ENCODE measurements around the gene TFPI2. TPM values are rescaled to one million over a fixed set of nuclear protein-coding genes. Genes with fewer than 3 reads are reported as not detected.

The TFPI2 gene
- total RNA-seq, 1 donor, result 218 TPM

- no peak for DNase-seq (ENCODE audit: low read depth)
- H3K4me3 ChIP-seq (ENCODE audit: low read depth, low read length), result no peak within 1 kb of the TSS
- TF ChIP-seq CTCF (IDR thresholded peaks at IDR 0.05; ENCODE audit: insufficient read depth, low read depth, low read length), result no peak
Observed at GRCh38 chr7:93906267-93906666, 15.7 kb upstream of the TFPI2 start, which contains the start of gene GNGT1. Gene GNGT1, plus strand, starts transcription at chr7:93906567. Its CDS starts 180 bp downstream, at chr7:93906747.

GRCh38 chr7:93902777-93903423 lies 12.3 kb upstream of the TFPI2 start:
- TF ChIP-seq CTCF (IDR thresholded peaks at IDR 0.05; ENCODE audit: insufficient read depth, low read depth, low read length), result peak; percentile 83
- H3K4me3 ChIP-seq (ENCODE audit: low read depth, low read length), result no peak overlapping the region
- peak; percentile 86 for DNase-seq (ENCODE audit: low read depth)

GRCh38 chr7:93897680-93898079 lies 7.1 kb upstream of the TFPI2 start:
- no peak overlapping the region for H3K4me3 ChIP-seq (ENCODE audit: low read depth, low read length)
- no peak for DNase-seq (ENCODE audit: low read depth)
- no peak for TF ChIP-seq CTCF (IDR thresholded peaks at IDR 0.05; ENCODE audit: insufficient read depth, low read depth, low read length)

- H3K4me3 ChIP-seq (ENCODE audit: low read depth, low read length), result no peak overlapping the region
- DNase-seq (ENCODE audit: low read depth), result peak; percentile 65
- TF ChIP-seq CTCF (IDR thresholded peaks at IDR 0.05; ENCODE audit: insufficient read depth, low read depth, low read length), result no peak
Observed at GRCh38 chr7:93895859-93896600, 5.5 kb upstream of the TFPI2 start.

- peak; percentile 92 for DNase-seq (ENCODE audit: low read depth)
- no peak for TF ChIP-seq CTCF (IDR thresholded peaks at IDR 0.05; ENCODE audit: insufficient read depth, low read depth, low read length)
Observed at GRCh38 chr7:93894966-93895640, 4.5 kb upstream of the TFPI2 start.

GRCh38 chr7:93894426-93894825 lies 3.9 kb upstream of the TFPI2 start:
- no peak overlapping the region for H3K4me3 ChIP-seq (ENCODE audit: low read depth, low read length)
- DNase-seq (ENCODE audit: low read depth), result no peak
- no peak for TF ChIP-seq CTCF (IDR thresholded peaks at IDR 0.05; ENCODE audit: insufficient read depth, low read depth, low read length)

More at GRCh38 chr7:93894966-93895640, 4.5 kb upstream of the TFPI2 start:
- no peak overlapping the region for H3K4me3 ChIP-seq (ENCODE audit: low read depth, low read length)
